B cell (primary cell): Measurements from ENCODE around the gene PDHX. TPM values are rescaled to one million over a fixed set of nuclear protein-coding genes. Genes with fewer than 3 reads are reported as not detected.

Experiments
- ATAC-seq: fragments of 200-7000 bp; cut with Tn5 transposase; one replicate; pipeline ENCODE4 v1.10.0; 2021; ENCODE audit warnings: low read depth, mild to moderate bottlenecking, moderate number of reproducible peaks, moderate library complexity
- CTCF ChIA-PET: fragments of 350-600 bp; sonication (Branson Sonifier 250); formaldehyde crosslinking; loops from one replicate; lab custom pipeline; 2021; ENCODE audit warnings: antibody characterized with exemption, inconsistent platforms; lab: Charles Lee
- POLR2A ChIA-PET: fragments of 350-600 bp; sonication (Branson Sonifier 250); formaldehyde crosslinking; loops from one replicate; lab custom pipeline; 2021; ENCODE audit warnings: antibody characterized with exemption; lab: Charles Lee
- DNase-seq: peaks from one replicate; pipeline ENCODE4 v3.0.0; 2013
- H2AFZ ChIP-seq: 2 replicates; pipeline ENCODE4 v1.6.1; 2012; ENCODE audit warnings: mild to moderate bottlenecking, low read depth, low read length; ENCODE audit not compliant: insufficient read depth, poor library complexity, severe bottlenecking
- H3K27ac ChIP-seq, 2 donors: 1 replicate in 1 of 2; 2 replicates in 1 of 2; pipeline ENCODE4 v1.5.1; 2012 to 2013; ENCODE audit warnings: low read length in 2 of 2, mild to moderate bottlenecking in 2 of 2, moderate library complexity in 1 of 2
- H3K27me3 ChIP-seq, 4 experiments: fragments of 200-600 bp in 1 of 4; sonication (generic) in 1 of 4; replicated peaks in 1 of 4; 1 replicate in 2 of 4; 2 replicates in 2 of 4; pipeline versions ENCODE4 v1.6.1 to v1.7.0; 2013 to 2016; ENCODE audit warnings: low read length in 3 of 4, mild to moderate bottlenecking in 2 of 4, mixed read lengths in 1 of 4, moderate library complexity in 1 of 4; ENCODE audit not compliant: insufficient read depth in 4 of 4, control insufficient read depth in 3 of 4; ENCODE audit errors: control extremely low read depth in 1 of 4
- H3K36me3 ChIP-seq, 2 experiments: replicated peaks in 1 of 2; 1 replicate in 1 of 2; 2 replicates in 1 of 2; pipeline versions ENCODE4 v1.6.1 to v1.7.1; 2013; ENCODE audit warnings: low read length in 1 of 2; ENCODE audit not compliant: insufficient read depth in 2 of 2, control insufficient read depth in 1 of 2; ENCODE audit errors: control extremely low read depth in 1 of 2, extremely low read depth in 1 of 2
- H3K4me1 ChIP-seq, 2 donors: fragments of 200-600 bp in 1 of 2; sonication (generic) in 1 of 2; 1 replicate in 1 of 2; 2 replicates in 1 of 2; pipeline versions ENCODE4 v1.5.1 to v1.6.1; 2013 to 2017; ENCODE audit warnings: low read length in 2 of 2; ENCODE audit not compliant: control insufficient read depth in 2 of 2, insufficient read depth in 2 of 2
- H3K4me2 ChIP-seq: replicated peaks from 2 replicates; pipeline ENCODE3; 2012; ENCODE audit warnings: mild to moderate bottlenecking, low read depth, low read length; ENCODE audit not compliant: poor library complexity, severe bottlenecking
- H3K4me3 ChIP-seq, 5 experiments: fragments of 200-600 bp in 1 of 5; sonication (generic) in 1 of 5; 1 replicate in 3 of 5; 2 replicates in 2 of 5; pipeline versions ENCODE4 v1.5.1 to v1.7.0; 2011 to 2016; ENCODE audit warnings: low read length in 4 of 5, mild to moderate bottlenecking in 4 of 5, low read depth in 2 of 5, control low read depth in 1 of 5, moderate library complexity in 1 of 5; ENCODE audit not compliant: insufficient read depth in 1 of 5; ENCODE audit errors: control extremely low read depth in 1 of 5, extremely low read depth in 1 of 5
- H3K79me2 ChIP-seq: fragments of 200-600 bp; sonication (generic); one replicate; pipeline ENCODE4 v1.6.0; 2016; ENCODE audit warnings: low read length; ENCODE audit not compliant: control insufficient read depth, insufficient read depth
- H3K9ac ChIP-seq: fragments of 200-600 bp; sonication (generic); 2 replicates; pipeline ENCODE4 v1.6.1; 2017; ENCODE audit warnings: mild to moderate bottlenecking, low read length, moderate library complexity
- H3K9me3 ChIP-seq, 3 donors: one replicate each; pipeline versions ENCODE4 v1.6.1 to v1.7.1; 2013; ENCODE audit warnings: low read length in 2 of 3; ENCODE audit not compliant: control insufficient read depth in 2 of 3, insufficient read depth in 1 of 3; ENCODE audit errors: control extremely low read depth in 1 of 3
- H4K20me1 ChIP-seq: 2 replicates; pipeline ENCODE4 v1.6.0; 2012; ENCODE audit warnings: mild to moderate bottlenecking, low read length; ENCODE audit not compliant: insufficient read depth, control insufficient read depth, poor library complexity, severe bottlenecking
- H3K27ac Mint-ChIP-seq: one replicate; pipeline ENCODE4 v1.8.0; 2021; ENCODE audit warnings: mixed read lengths
- H3K27me3 Mint-ChIP-seq: one replicate; pipeline ENCODE4 v1.8.0; 2021; ENCODE audit warnings: mixed read lengths
- H3K4me1 Mint-ChIP-seq: one replicate; pipeline ENCODE4 v1.8.0; 2021; ENCODE audit warnings: mixed read lengths
- H3K4me3 Mint-ChIP-seq: one replicate; pipeline ENCODE4 v1.8.0; 2021; ENCODE audit warnings: mixed read lengths
- H3K9me3 Mint-ChIP-seq: one replicate; pipeline ENCODE4 v1.8.0; 2022; ENCODE audit warnings: mixed read lengths; ENCODE audit not compliant: insufficient read depth
- CTCF ChIP-seq: fragments of 200-600 bp; IDR thresholded peaks from one replicate; pipeline ENCODE4 v1.8.0; 2022; ENCODE audit warnings: antibody characterized with exemption, mild to moderate bottlenecking
- EZH2 ChIP-seq: IDR thresholded peaks from 2 replicates; pipeline ENCODE4 v1.6.1; 2012; ENCODE audit warnings: borderline replicate concordance, low read depth, mild to moderate bottlenecking, moderate library complexity, low read length; ENCODE audit not compliant: insufficient read depth, poor library complexity, severe bottlenecking
- WGBS: methylation state at CpG from one replicate; pipeline ENCODE4 v1.1.5; 2013; ENCODE audit warnings: missing lambda C conversion rate; ENCODE audit not compliant: insufficient coverage; 5-methylcytosine and 5-hydroxymethylcytosine counted together
- intact Hi-C: fragments of 100-400 bp; cut with micrococcal nuclease; formaldehyde crosslinking; loops from one replicate; pipeline ENCODE4 v1.10.0; 2022
- polyA plus RNA-seq: library from polyadenylated mRNA; depleted of rRNA; stranded (reverse); fragments of >200 nt; gene quantifications from 2 replicates; pipeline ENCODE4 v1.2.3, GENCODE V29; 2012
- total RNA-seq, 2 donors: library from RNA; stranded (reverse); fragments of 120-200 nt in 1 of 2; gene quantifications; 1 replicate in 1 of 2; 2 replicates in 1 of 2; pipeline versions ENCODE4 v1.2.3 to v1.2.4, GENCODE V29; 2013 to 2022

Gene PDHX
- total and polyA plus RNA-seq, 2 donors (not counting 1 experiment from before 2014, with no cell fraction given) = 6.2 to 35.4 TPM

- peak overlapping the region in 1 of 2 donors; percentile 33 for H3K27ac ChIP-seq
- H3K27ac Mint-ChIP-seq = peak overlapping the region; percentile 42
- no peak for ATAC-seq
- H3K9me3 ChIP-seq = no peaks in the 10 kb centered on the region
- WGBS = no CpG with 5 or more reads among the region's 4 CpGs
- no peaks in the 10 kb centered on the region for H4K20me1 ChIP-seq
- no peak overlapping the region for H2AFZ ChIP-seq
- no peaks in the 10 kb centered on the region for H3K27me3 Mint-ChIP-seq
- ChIA-PET CTCF (interaction anchor here (0.7 to 5.2 kb wide), 31 partner anchors 10 to 393 kb away, joined by 3 to 59 read pairs (median 5); partner anchors contain the start of gene CD44), POLR2A (interaction anchor here (0.8 kb wide), 1 partner anchor 14 kb away, joined by 3 read pairs; no protein-coding TSS in a partner anchor)
- peaks cover 5% of the 10 kb centered on the region for H3K79me2 ChIP-seq
- DNase-seq = peak; percentile 13
- no peak for TF ChIP-seq CTCF
- no peak for TF ChIP-seq EZH2
- peaks cover 35% of the 10 kb centered on the region for H3K4me1 Mint-ChIP-seq
- intact Hi-C loops = loop anchor here (2.0 to 10.0 kb wide), 5 partner anchors 13 to 305 kb away; no protein-coding TSS in a partner anchor
- no peaks in the 10 kb centered on the region for H3K9me3 Mint-ChIP-seq
- H3K4me3 ChIP-seq = no peak overlapping the region
- no peaks in the 10 kb centered on the region for H3K27me3 ChIP-seq
- H3K4me1 ChIP-seq = peaks cover 11 to 16% of the 10 kb centered on the region in 2 donors
- no peak overlapping the region for H3K4me3 Mint-ChIP-seq
- H3K4me2 ChIP-seq = no peak overlapping the region
- H3K36me3 ChIP-seq = no peaks in the 10 kb centered on the region
- H3K9ac ChIP-seq = no peak overlapping the region
Measured at GRCh38 chr11:34999453-34999852, 83.0 kb downstream of the PDHX start.

GRCh38 chr11:35003186-35003585 is 86.8 kb downstream of the PDHX start:
- Histone ChIP-seq H3K4me3 (no peak overlapping the region), H3K4me2 (no peak overlapping the region), H3K9me3 (no peaks in the 10 kb centered on the region), H3K36me3 (no peaks in the 10 kb centered on the region), H3K27ac (no peak overlapping the region), H3K4me1 (peaks cover 18 to 19% of the 10 kb centered on the region in 2 donors), H2AFZ (no peak overlapping the region), H4K20me1 (no peaks in the 10 kb centered on the region), H3K27me3 (no peaks in the 10 kb centered on the region), H3K79me2 (peaks cover 5% of the 10 kb centered on the region), H3K9ac (no peak overlapping the region)
- TF ChIP-seq CTCF (no peak), EZH2 (no peak)
- Mint-ChIP-seq H3K4me3 (no peak overlapping the region), H3K4me1 (peaks cover 52% of the 10 kb centered on the region), H3K9me3 (no peaks in the 10 kb centered on the region), H3K27me3 (no peaks in the 10 kb centered on the region), H3K27ac (no peak overlapping the region)
- ATAC-seq (no peak), DNase-seq (no peak)
- WGBS = no CpG with 5 or more reads among the region's 1 CpG
- ChIA-PET POLR2A (no interaction called here), CTCF (interaction anchor here (1.1 to 3.0 kb wide), 4 partner anchors 136 to 302 kb away, joined by 4 to 10 read pairs (median 8); no protein-coding TSS in a partner anchor)
- intact Hi-C loops = no loop called here
